Right lobe of liver (tissue), 6 donors: ENCODE data around the gene WWP2. TPM values are rescaled to one million over a fixed set of nuclear protein-coding genes. Genes with fewer than 3 reads are reported as not detected.

Experiments used
- ATAC-seq, 4 donors: fragments of 200-7000 bp; cut with Tn5 transposase; one replicate each; pipeline ENCODE4 v1.9.1; 2020; ENCODE audit warnings: mild to moderate bottlenecking in 4 of 4, moderate library complexity in 4 of 4
- DNase-seq, 3 donors: peaks; one replicate each; pipeline ENCODE4 v3.0.0-alpha.2; 2020
- H3K27ac ChIP-seq, 3 donors: fragments of 200-600 bp; one replicate each; pipeline ENCODE4 v1.8.0; 2022
- H3K27me3 ChIP-seq, 2 donors: fragments of 200-600 bp; one replicate each; pipeline ENCODE4 v1.8.0; 2022
- H3K36me3 ChIP-seq, 4 donors: fragments of 200-600 bp; sonication (generic) in 1 of 4; one replicate each; pipeline versions ENCODE4 v1.5.1 to v1.8.0; 2017 to 2022; ENCODE audit warnings: control low read depth in 1 of 4
- H3K4me1 ChIP-seq, 4 donors: fragments of 200-600 bp; sonication (generic) in 1 of 4; one replicate each; pipeline versions ENCODE4 v1.5.1 to v1.8.0; 2017 to 2022; ENCODE audit warnings: control low read depth in 1 of 4
- H3K4me3 ChIP-seq, 3 donors: fragments of 200-600 bp; one replicate each; pipeline ENCODE4 v1.8.0; 2022
- H3K9me3 ChIP-seq, 4 donors: fragments of 200-600 bp; sonication (generic) in 1 of 4; one replicate each; pipeline versions ENCODE4 v1.5.1 to v1.8.0; 2017 to 2022; ENCODE audit warnings: control low read depth in 1 of 4
- CTCF ChIP-seq, 4 donors: fragments of 200-600 bp in 3 of 4; fragments of 450-650 bp in 1 of 4; IDR thresholded peaks; one replicate each; pipeline versions ENCODE4 v1.5.1 to v1.8.0; 2016 to 2022; ENCODE audit warnings: antibody characterized with exemption in 4 of 4, mild to moderate bottlenecking in 2 of 4
- POLR2A ChIP-seq: fragments of 450-650 bp; IDR thresholded peaks from one replicate; pipeline ENCODE4 v1.6.1; 2017; ENCODE audit warnings: antibody characterized with exemption, mild to moderate bottlenecking
- WGBS: methylation state at CpG from one replicate; pipeline ENCODE4 v1.1.6; 2018; ENCODE audit warnings: low coverage, low lambda C conversion rate; ENCODE audit not compliant: insufficient coverage; ENCODE audit errors: missing lambda C conversion rate; 5-methylcytosine and 5-hydroxymethylcytosine counted together
- intact Hi-C, 2 donors: fragments of 100-400 bp; cut with DNase I; formaldehyde crosslinking; loops; one replicate each; pipeline versions ENCODE4 v1.11.2 to v1.14.1; 2022
- total RNA-seq, 6 experiments: library from RNA; depleted of rRNA in 2 of 6; stranded (reverse); fragments of >200 nt in 2 of 6; fragmentation: NEBNext Ultra II Directional in 3 of 6; extraction: Animal tissue kit (Norgen Biotek cat#: 25700) in 3 of 6; gene quantifications; one replicate each; pipeline versions ENCODE4 v1.1.0 to v1.2.4, GENCODE V29; 2016 to 2023
- donor health status: DM: no; HTN: yes; CAD: no.
- donor health status: DM: no; HTN: no; CAD: no.
- donor health status: DM: no; HTN: no; CAD: no.
- donor health status: DM: no; HTN: yes; CAD: no.
- donor health status: DM: no; HTN: yes; CAD: no.

Gene WWP2
- total RNA-seq, 6 experiments from 2014 or later: 18.1 to 24.6 (median 22.4) TPM

GRCh38 chr16:69937465-69937951 lies 175.4 kb downstream of the WWP2 start:
- H3K27ac ChIP-seq: no peak overlapping the region
- no peak for DNase-seq

GRCh38 chr16:69938981-69939820 lies 177.1 kb downstream of the WWP2 start:
- H3K36me3 ChIP-seq: peaks cover 0 to 45% (median 7%) of the 10 kb centered on the region in 4 donors
- intact Hi-C loops: no loop called here
- DNase-seq (no peak), ATAC-seq (no peak)
- H3K4me1 ChIP-seq: peaks cover 0 to 18% (median 4%) of the 10 kb centered on the region in 4 donors
- no peak overlapping the region for H3K27ac ChIP-seq
- no peaks in the 10 kb centered on the region for H3K9me3 ChIP-seq
- WGBS: 89% methylated on average over 10 of the region's 28 CpGs
- no peak overlapping the region for H3K4me3 ChIP-seq
- no peaks in the 10 kb centered on the region for H3K27me3 ChIP-seq
- TF ChIP-seq POLR2A (no peak), CTCF (IDR thresholded peaks at IDR 0.05) (no peak)

More at GRCh38 chr16:69937465-69937951, 175.4 kb downstream of the WWP2 start:
- H3K9me3 ChIP-seq: no peaks in the 10 kb centered on the region
- intact Hi-C loops: no loop called here
- ATAC-seq: no peak
- peaks cover 0 to 17% (median 4%) of the 10 kb centered on the region in 4 donors for H3K4me1 ChIP-seq
- H3K27me3 ChIP-seq: no peaks in the 10 kb centered on the region
- H3K4me3 ChIP-seq: no peak overlapping the region
- WGBS: 90% methylated on average over 3 of the region's 16 CpGs
- peaks cover 0 to 55% (median 7%) of the 10 kb centered on the region in 4 donors for H3K36me3 ChIP-seq
- TF ChIP-seq CTCF (IDR thresholded peaks at IDR 0.05) (peak in 1 of 4 donors; percentile 13), POLR2A (no peak)

- WGBS: 100% methylated on average over 1 of the region's 26 CpGs
- H3K36me3 ChIP-seq: peaks cover 0 to 39% (median 6%) of the 10 kb centered on the region in 4 donors
- H3K9me3 ChIP-seq: no peaks in the 10 kb centered on the region
- H3K27me3 ChIP-seq: no peaks in the 10 kb centered on the region
- DNase-seq (no peak), ATAC-seq (no peak)
- no peak for TF ChIP-seq CTCF (IDR thresholded peaks at IDR 0.05)
- TF ChIP-seq POLR2A: no peak
- no peak overlapping the region for H3K4me3 ChIP-seq
- intact Hi-C loops: no loop called here
- no peak overlapping the region for H3K27ac ChIP-seq
- peaks cover 0 to 18% (median 4%) of the 10 kb centered on the region in 4 donors for H3K4me1 ChIP-seq
Observed at GRCh38 chr16:69939821-69940585, 177.9 kb downstream of the WWP2 start.

GRCh38 chr16:69940676-69941075 lies 178.5 kb downstream of the WWP2 start:
- Histone ChIP-seq H3K36me3 (peaks cover 0 to 35% (median 6%) of the 10 kb centered on the region in 4 donors), H3K4me3 (no peak overlapping the region), H3K9me3 (no peaks in the 10 kb centered on the region), H3K4me1 (peaks cover 0 to 18% (median 4%) of the 10 kb centered on the region in 4 donors), H3K27me3 (no peaks in the 10 kb centered on the region), H3K27ac (peak overlapping the region in 2 of 3 donors; percentile 51 to 76)
- intact Hi-C loops: no loop called here
- peak in 1 of 4 donors; percentile 1 for ATAC-seq
- no peak for DNase-seq
- WGBS: 90% methylated on average over 2 of the region's 13 CpGs
- TF ChIP-seq POLR2A (no peak), CTCF (IDR thresholded peaks at IDR 0.05) (no peak)
